ENCODE data around the gene AXIN2. TPM values are rescaled to one million over a fixed set of nuclear protein-coding genes. Genes with fewer than 3 reads are reported as not detected.
"Not testable (repeated sequence)": the region's sequence is repeated elsewhere in the genome, so short reads cannot be mapped to it uniquely, and the experiment has no call there.

Gene AXIN2
- total RNA-seq, 1 donor from 2014 or later: 5.1 TPM

DNA sequence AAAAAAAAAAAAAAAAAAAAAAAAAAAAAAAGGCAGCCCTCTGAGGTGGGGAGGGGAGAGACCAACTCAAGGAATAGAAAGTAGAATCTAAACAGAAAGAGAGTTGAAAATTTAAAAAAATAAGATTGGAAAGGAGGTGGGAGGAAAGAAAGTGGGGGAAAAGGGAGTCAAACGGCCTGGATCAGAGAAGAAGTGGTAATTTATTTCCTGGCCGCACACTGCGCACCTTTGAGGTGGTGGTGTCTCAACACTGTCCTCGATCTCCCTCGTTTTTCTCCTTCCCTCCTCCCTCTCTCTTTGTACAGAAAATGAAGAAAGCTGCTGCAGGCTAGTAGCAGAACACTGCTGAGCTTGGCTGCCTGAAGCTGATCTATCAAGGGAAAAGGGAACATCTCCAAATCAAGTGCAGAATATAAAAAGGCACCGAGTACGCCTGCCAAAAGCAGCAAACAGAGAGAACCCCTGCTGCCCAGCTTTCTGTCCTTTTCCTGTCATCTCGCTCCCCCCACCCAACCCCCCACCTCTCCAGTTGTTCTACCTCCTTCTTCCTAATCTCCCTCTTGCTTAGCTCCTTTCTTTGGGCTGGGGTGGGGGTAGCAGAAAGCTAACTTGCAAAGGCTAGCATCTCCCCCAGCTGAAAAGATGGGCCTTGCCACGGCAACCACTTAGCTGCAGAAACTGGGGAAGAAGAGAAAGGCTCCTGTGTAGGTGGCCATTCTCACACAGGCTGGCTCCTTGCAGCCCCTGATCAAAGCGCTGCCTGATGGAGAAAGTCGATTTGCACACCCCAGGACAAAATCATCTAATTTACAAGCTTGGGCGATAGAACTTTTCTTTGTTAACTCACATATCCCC is 22.5 kb downstream of the AXIN2 start:
- no peak for DNase-seq (ENCODE audit: low read depth)

DNA sequence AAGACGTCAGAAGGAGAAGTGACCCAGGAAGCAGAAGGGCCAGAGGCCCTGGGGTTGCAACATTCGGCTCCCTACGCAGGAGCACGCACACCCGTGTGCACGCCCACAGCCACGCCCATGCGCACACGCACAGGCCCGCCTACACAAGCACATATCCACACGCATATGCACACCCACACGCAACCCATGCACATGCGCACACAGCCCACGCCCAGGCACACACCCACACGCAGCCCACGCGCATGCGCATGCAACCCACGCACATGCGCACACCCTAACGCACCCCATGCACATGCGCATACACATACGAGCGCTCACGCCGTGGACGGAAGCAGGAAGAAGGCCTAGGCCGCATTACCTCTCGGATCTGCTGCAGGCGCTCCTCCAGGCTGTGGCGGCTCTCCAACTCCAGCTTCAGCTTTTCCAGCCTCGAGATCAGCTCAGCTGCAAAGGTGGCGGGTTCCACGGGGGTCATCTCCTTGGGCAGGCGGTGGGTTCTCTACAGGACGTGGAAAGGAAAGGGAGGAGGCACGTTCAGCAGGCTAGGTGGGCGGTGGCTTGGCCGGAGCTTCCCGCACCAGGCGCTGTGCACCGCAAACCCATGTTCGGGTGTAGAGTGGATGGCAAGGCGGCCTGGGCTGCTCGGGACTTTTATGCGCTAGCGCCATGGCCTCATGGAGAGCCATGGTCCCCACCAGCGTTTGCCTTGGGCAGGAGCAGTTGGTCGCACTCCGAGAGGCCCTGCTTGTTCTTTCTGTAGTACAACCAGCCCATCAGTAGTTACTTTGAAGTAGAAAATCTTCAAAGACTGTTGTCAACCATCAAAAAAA is 23.4 kb downstream of the AXIN2 start:
- no peak for DNase-seq (ENCODE audit: low read depth)

DNA sequence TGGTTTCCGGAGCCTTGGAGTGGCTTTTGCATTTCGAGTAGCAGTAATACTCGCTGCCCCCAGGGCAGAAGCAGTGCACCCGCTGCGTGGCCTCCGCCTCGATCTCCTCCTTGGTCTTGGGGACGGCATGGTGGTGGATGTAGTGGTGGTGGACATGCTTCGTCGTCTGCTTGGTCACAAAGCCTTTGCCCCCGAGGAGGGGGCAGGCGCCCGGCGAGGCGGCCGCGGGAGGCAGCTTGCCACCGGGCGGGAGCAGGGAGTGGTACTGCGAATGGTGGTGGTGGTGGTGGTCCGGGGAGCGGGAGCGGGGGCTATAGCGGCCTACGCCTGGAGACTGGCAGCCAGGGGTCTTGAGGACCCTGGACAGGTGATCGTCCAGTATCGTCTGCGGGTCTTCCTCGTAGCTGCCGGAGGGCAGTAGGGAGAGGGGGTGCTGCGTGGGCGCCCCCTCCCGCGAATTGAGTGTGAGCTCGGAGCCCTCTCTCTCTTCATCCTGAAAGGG is 24.1 kb downstream of the AXIN2 start:
- DNase-seq (ENCODE audit: low read depth): no peak

DNA sequence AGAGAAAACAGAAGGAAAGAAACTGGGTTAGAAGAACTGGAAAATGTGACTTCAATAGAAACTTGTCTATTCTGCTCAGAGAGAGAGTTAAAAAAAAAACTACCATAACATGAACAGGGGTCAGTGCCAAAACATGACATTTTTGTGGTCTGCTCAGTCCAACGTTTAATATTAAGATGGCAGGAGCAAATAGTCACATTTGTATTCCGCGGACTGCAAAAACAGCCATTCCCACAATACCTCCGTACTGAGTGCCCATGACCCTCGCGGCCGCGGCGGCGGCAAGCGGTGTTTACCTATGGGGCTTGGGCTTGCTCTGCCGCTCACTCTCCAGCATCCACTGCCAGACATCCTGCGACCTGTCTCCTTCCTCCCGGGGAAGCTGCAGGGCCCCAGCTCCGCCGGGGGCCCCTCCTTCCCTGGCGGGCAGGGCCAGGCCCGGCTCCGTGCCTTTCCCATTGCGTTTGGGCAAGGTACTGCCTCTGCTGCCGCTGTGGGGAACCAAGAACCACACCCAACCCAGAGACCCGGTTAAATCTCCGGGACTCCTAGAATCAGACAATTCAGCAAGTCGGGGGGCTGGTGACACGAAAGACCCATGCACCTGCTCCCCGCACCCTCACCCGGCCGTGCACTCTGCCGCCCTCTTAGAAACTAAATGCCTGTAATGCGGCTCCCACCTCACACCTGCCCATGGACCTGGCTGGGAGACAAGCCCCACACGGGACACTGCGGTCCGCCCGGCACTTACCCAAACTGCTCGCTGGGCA is 24.7 kb downstream of the AXIN2 start:
- no peak for DNase-seq (ENCODE audit: low read depth)

DNA sequence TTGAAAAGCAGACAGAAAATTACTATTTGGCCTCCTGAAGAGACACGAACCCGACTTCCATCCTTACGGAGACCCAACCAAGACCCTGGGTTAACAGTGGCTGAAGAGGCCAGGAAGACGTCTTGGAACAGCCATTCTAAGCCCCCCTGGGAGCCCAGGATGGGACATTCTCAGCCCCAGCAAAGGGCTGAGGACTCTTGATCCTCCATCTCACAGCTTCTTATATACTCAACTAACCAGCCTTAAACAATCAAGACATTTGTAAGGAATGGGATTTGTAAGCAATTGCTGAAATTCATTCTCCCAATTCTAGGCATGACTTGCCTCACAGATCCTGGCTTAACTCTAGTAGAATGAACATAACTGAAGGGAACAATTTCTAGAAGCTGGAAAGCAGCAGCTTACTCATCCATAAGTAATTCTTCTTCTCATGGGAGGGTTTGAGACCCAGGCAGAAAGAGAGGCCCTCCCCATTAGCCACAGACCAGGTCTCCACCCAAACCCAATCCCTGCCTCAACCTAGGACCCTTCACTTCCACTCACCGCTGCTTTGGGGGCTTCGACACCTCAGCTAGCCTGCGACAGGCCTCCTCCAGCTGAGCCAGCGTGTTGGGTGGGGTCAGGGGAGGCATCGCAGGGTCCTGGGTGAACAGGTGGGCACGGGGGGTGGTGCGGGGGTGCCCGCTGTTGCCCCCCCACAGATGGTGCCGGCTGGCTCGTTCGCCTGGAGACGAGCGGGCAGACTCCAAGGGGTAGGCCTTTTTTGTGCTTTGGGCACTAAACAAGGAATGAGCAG is 25.5 kb downstream of the AXIN2 start:
- no peak for DNase-seq (ENCODE audit: low read depth)

DNA sequence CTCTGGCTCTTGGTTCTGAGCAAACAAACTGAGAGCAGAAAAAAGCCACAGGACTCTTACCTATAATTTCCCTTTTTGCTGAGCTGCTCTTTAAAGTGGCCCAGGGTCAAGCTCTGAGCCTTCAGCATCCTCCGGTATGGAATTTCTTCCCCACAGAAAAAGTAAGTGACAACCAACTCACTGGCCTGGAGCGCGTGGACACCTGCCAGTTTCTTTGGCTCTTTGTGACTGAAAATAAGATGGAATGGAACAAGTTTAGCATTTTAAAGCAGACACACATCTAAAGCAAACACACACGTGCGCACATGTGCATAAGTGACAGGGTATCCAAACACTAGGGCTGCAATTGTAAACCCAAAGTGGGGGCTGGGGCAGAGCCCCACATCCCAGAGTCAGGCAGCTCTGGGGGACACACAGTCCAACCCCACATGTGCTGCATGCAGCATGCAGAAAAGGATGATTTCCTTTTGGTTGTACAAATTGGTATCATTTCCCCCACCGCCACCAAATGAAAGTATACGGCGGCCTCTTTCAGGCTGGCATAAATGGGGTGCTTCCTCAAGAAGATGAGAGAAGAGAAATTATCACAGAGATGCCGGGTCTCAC is 27.5 kb downstream of the AXIN2 start:
- DNase-seq (ENCODE audit: low read depth): no peak

DNA sequence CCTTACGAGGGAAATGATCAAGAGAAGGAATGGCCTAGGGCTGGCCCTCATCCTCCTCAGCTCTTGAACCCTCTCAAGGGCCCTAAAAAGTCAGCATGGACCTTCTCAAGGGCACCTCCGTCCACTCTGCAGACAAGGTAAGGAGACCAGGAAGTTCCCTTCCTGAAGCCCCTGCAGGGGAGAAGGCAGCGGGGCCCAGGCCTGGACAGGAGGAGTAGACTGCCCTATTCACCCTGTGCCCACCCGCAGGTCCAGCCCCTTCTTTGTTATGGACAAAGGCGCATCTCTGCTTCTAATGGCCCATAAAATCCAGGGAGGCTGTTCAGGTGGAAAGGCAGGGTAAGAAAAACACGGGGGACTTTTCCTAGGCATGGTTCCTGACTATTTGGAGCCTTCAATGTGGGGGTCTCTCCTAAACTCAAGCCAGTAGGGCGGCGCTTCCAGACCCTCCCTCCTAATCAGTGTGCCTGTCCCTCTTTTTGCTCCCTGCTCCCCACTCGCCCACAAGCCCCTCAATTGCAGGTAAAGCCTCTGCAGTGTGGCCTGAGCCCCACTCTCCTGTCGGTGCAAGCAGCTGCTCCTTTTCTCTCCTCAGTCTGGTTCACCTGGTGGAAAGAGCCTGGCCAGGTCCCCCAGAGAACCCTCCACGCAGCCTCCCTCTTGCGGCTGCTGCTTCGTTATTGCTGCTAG is 28.2 kb downstream of the AXIN2 start:
- no peak for DNase-seq (ENCODE audit: low read depth)

DNA sequence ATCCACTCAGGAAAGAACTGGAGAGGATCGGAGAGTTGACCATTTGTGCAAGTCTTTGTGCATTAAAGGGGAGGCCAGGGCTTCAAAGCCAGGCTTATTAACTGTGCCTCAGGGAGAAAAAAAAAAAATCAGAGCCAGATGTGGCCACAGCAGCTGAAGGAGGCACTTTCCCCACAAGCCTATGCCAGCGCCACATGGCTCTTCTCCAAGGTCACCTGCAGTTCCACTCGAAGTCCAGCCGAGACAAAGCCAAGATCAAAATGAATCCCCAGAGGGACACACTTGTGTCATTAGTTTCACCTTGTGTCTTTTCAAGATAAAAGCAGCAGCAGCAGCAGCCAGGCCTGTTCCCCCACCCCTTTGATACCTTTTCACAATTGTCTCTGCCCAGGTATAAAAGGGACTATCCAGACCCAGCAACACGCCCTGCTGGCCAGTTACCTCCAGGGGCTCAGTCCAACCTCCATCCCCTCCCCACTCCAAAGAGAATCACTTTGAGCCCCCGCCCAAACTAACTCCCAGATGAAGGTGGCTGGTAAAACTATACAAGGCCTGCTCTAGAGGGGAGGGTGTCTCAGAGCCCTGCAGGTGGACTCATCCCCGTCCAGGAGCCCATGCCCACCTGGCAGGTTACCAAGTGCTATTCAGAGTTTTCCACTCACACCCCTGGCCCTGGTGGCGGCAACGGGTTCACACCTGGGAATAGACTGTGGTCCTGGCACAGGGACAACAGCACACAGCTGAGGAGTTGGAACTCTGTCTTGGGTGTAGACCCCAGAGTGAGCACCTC is 29.2 kb downstream of the AXIN2 start:
- no peak for DNase-seq (ENCODE audit: low read depth)

DNA sequence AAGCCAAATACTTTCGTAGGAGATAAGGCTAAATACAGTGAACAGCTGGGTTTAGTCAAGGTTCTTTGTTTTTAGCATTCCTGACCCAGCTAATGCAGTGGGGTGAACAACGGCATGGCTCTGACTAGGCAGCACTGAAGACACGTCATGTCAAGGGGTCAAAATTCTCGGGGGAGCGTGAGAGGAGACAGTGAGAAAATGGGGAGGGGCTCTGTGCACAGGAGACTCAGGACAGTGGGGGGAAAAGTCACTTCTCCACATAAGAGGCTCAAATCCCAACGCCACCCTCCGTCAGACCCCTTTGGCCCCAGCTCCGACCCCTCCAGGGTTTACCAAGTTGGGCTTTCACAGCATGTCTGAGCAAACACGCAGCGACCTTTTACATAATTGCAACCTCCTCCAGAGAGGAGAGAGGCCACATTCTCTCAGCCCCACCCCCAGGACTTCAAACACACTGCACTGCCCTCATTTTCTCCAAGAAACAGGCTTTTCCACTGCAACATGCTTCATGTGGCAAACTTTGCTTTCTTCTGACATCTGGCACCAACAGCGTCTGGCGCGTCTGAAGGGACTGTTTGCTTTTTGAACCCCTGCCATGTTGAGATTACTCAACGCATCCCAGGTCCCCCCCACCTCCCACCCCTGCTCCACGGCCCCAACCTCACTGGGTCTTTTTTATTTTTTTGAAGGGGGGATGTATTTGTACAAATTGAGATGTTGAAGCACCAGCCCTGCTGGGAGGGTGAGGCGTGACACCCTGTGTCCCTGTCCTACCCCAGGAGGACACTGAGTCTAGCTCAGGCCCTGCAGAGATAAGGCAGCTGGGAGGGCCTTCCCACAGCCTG is 30.0 kb downstream of the AXIN2 start:
- no peak for DNase-seq (ENCODE audit: low read depth)

DNA sequence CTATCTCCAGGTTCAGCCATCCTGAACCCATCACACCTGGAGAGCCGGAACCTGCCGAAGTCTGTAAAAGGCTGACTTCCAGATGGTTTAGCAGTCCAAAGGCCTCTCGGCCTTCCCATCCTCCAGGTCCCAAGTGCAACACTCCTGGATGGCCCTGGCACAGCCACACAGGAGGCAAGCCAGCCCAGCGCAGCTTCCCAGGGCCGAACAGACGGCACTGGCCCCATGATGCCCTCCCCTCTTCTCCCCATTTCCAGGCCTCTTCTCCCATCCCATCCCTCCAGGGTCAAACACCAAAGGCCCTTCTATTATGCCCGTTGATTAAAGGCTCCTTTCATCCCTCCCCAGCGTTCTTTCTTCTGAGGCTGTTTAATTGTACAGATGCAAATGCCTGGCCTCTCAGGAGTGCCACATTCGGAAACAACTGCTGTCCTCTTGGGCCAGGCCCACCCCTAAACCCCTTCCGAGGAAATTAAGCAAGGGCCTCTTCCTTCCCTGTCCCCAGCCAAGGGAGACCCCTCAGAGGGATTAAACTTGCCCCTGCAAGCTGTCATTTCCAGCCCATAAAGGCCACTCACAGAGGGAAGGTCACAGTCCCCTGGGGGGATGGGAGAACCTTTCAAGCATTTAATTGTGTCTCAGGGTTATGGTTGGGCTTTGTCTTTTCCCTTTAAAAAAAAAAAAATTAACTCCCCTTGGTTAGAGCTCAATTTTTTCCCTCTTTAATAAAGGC is 30.8 kb downstream of the AXIN2 start:
- no peak for DNase-seq (ENCODE audit: low read depth)

DNA sequence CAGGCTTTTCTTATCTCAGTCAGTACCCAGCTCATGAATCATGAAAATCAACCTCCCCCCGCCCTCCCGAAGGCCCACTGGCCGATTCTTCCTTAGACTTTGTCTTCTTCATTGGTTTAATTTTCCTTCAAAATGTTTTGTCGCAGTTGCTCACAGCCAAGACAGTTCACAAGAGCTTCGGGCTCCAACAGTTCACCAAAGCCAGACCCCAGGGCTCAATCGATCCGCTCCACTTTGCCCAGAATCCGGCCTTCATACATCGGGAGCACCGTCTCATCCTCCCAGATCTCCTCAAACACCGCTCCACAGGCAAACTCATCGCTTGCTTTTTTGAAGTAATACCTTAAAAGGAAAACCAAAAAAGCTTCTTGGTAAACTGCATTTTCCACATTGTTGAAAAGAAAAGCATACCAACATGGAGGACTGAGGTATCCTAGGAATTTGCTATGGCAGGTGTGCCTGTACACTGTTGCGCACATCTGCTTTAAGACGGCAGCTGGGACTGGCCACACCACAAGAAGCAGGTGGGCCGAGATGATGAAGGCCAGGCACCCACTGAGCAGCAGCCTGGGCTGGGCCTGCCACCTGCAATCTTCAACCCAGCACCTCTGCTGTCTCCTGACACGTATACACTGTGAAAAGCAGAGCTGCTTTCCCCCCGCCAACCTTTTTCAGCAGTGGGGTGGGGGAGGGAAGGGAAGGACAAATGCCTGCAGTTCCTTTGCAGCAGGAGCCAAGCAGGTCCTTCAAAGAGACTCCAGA is 31.5 kb downstream of the AXIN2 start:
- DNase-seq (ENCODE audit: low read depth): peak; percentile 15

DNA sequence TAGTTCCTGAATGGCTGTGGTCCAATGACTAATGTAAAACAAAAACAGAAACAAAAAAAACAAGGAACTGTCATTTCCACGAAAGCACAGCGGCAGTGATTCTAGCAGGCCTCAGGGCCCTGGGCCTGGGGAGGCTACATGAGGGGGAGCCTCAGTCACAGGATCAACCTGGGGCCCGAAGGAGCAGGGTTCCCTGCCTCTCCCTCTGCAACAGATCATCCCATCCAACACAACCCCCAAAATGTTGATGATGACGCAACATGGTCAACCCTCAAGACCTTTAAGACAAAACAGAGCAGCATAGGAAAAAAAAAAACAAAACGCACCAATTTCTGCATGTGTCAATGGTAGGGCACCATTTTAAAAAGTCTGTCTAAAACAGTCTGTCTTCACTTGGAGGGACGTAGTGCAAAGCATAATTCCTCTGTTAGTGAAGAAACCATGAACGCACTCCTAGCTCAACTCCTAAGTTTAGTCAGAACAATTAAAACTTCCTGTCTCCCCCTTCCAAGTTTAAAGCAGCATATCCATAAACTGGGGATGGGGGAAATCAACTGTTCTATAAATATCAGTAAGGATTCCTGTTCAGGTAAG is 32.3 kb downstream of the AXIN2 start:
- no peak for DNase-seq (ENCODE audit: low read depth)

DNA sequence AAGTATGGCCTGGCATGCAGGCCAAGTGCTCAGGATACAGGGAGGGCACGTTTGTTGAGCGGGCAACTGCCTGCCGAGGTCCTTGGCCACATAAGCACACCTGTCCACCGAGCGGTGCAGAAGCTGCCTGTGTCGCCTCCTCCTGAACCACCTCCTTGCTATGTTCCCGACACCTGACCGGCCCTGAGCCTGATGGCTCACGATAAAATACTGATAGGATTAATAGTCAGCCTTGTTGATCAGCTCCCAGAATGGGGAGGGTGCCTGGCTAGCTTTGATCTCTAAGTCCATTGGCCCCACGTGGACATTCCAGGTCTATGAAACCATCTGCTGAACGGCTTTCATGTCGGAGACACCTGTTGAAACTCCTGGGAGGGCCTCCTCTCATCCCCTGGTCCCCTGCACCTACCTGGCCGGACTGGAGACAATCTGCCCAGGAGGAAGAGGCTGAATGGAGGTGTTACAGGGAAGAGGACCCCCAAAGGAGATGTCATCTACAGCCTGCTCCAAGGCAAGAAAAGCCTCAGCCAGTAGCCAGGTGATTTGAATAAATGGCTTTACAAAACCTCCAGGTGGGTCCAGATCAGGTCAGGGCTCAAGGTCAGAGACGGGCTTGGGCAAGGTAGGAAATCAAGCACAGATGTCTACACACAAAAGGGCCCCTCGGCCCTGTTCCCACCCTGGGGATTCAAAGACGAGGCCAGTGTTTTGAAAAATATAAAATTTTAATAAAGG is 33.4 kb downstream of the AXIN2 start:
- no peak for DNase-seq (ENCODE audit: low read depth)

DNA sequence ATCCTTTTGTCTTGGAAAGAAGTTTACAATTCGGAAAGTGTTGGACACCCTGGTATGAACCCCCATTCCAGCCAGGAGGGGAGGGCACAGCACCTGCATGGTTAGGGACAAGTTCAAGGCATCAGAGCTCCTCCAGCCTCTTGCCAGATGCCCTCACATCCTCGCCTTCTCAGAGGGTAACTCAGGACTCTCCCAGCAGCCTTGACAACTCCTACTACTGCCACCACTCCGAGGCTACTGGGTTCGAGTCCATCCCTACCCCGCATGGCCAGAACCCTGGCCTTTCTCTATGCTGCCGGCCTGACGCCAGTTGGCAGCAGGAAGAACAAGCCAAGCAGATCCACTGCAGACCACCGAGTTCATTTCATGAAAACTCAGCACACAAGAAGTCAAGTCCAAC is 34.1 kb downstream of the AXIN2 start:
- DNase-seq (ENCODE audit: low read depth): no peak

DNA sequence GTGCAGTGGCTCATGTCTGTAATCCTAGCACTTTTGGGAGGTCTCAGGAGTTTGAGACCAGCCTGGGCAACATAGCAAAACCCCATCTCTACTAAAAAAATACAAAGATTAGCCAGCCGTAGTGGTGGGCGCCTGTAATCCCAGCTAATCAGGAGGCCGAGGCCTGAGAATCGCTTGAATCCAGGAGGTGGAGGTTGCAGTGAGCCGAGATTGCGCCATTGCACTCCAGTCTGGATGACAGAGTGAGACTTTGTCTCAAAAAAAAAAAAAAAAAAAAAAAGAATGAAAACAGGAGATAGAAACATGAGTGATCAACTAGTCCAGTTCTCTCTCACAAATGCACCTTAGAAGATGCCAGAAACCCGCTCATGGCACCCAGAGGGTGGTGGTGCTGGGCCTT is 34.6 kb downstream of the AXIN2 start:
- DNase-seq (ENCODE audit: low read depth): not testable (repeated sequence)

All from myocyte (in vitro differentiated cells).